Activated CD4-positive, alpha-beta T cell treated with anti-CD3 and anti-CD28 coated beads for 36 hours (primary cell): ENCODE measurements around the gene LRRC38. TPM values are rescaled to one million over a fixed set of nuclear protein-coding genes. Genes with fewer than 3 reads are reported as not detected.

ENCODE experiments used
- ATAC-seq: fragments of 200-7000 bp; cut with Tn5 transposase; one replicate; pipeline ENCODE4 v1.10.0; 2021; ENCODE audit warnings: mild to moderate bottlenecking, moderate library complexity
- CTCF ChIA-PET: fragments of 350-600 bp; sonication (Branson Sonifier 250); formaldehyde crosslinking; loops from one replicate; lab custom pipeline; 2021; ENCODE audit warnings: antibody characterized with exemption; lab: Charles Lee
- POLR2A ChIA-PET: fragments of 350-600 bp; sonication (Branson Sonifier 250); formaldehyde crosslinking; loops from one replicate; lab custom pipeline; 2021; ENCODE audit warnings: antibody characterized with exemption, inconsistent platforms; lab: Charles Lee
- DNase-seq: peaks from one replicate; pipeline ENCODE4 v3.0.0-alpha.2; 2020
- H3K27ac Mint-ChIP-seq: one replicate; pipeline ENCODE4 v1.8.0; 2021; ENCODE audit warnings: mixed read lengths
- H3K27me3 Mint-ChIP-seq: one replicate; pipeline ENCODE4 v1.8.0; 2021; ENCODE audit warnings: mixed read lengths
- H3K36me3 Mint-ChIP-seq: one replicate; pipeline ENCODE4 v1.8.0; 2021; ENCODE audit warnings: low read depth, mixed read lengths
- H3K4me1 Mint-ChIP-seq: one replicate; pipeline ENCODE4 v1.8.0; 2021; ENCODE audit warnings: mixed read lengths
- H3K4me3 Mint-ChIP-seq: one replicate; pipeline ENCODE4 v1.8.0; 2021; ENCODE audit warnings: mild to moderate bottlenecking, moderate library complexity, mixed read lengths
- H3K9me3 Mint-ChIP-seq: one replicate; pipeline ENCODE4 v1.8.0; 2021; ENCODE audit warnings: low read depth, mixed read lengths
- intact Hi-C, 2 experiments: fragments of 100-400 bp; cut with DNase I in 1 of 2; cut with micrococcal nuclease in 1 of 2; formaldehyde crosslinking; loops; one replicate each; pipeline versions ENCODE4 v1.14.2 to v1.15.1; 2022 to 2024; cut with DNase I, micrococcal nuclease
- total RNA-seq, 2 experiments: library from RNA; stranded (reverse); gene quantifications; one replicate each; pipeline ENCODE4 v1.2.3, GENCODE V29; 2021

LRRC38 gene
- total RNA-seq, 2 experiments from 2014 or later = not detected

GRCh38 chr1:13516606-13517005, 2.8 kb upstream of the LRRC38 start:
- peaks cover 41% of the 10 kb centered on the region for H3K27me3 Mint-ChIP-seq
- intact Hi-C loops = loop anchor here in 1 of 2 experiments (10.0 kb wide), 1 partner anchor 448 kb away; no protein-coding TSS in a partner anchor
- CTCF ChIA-PET = interaction anchor here (0.6 kb wide), 1 partner anchor 58 kb away, joined by 3 read pairs; no protein-coding TSS in a partner anchor
- no peak overlapping the region for H3K27ac Mint-ChIP-seq
- POLR2A ChIA-PET = no interaction called here
- DNase-seq = no peak
- H3K4me3 Mint-ChIP-seq = no peak overlapping the region
- H3K9me3 Mint-ChIP-seq = no peaks in the 10 kb centered on the region
- ATAC-seq = no peak
- no peaks in the 10 kb centered on the region for H3K4me1 Mint-ChIP-seq
- H3K36me3 Mint-ChIP-seq = no peaks in the 10 kb centered on the region

- CTCF ChIA-PET = no interaction called here
- H3K4me1 Mint-ChIP-seq = no peaks in the 10 kb centered on the region
- H3K27me3 Mint-ChIP-seq = peaks cover 46% of the 10 kb centered on the region
- intact Hi-C loops = loop anchor here in 1 of 2 experiments (10.0 kb wide), 1 partner anchor 450 kb away; no protein-coding TSS in a partner anchor
- DNase-seq (no peak), ATAC-seq (no peak)
- POLR2A ChIA-PET = no interaction called here
- no peak overlapping the region for H3K27ac Mint-ChIP-seq
- H3K36me3 Mint-ChIP-seq = no peaks in the 10 kb centered on the region
- H3K9me3 Mint-ChIP-seq = no peaks in the 10 kb centered on the region
- no peak overlapping the region for H3K4me3 Mint-ChIP-seq
These were observed 1.0 kb upstream of the LRRC38 start for GRCh38 chr1:13514821-13515220.

GRCh38 chr1:13513063-13513894, 524 bp downstream of the LRRC38 start:
- ATAC-seq (no peak), DNase-seq (no peak)
- H3K27me3 Mint-ChIP-seq = peaks cover 41% of the 10 kb centered on the region
- intact Hi-C loops = loop anchor here in 1 of 2 experiments (10.0 kb wide), 1 partner anchor 452 kb away; no protein-coding TSS in a partner anchor
- H3K4me1 Mint-ChIP-seq = no peaks in the 10 kb centered on the region
- ChIA-PET CTCF (no interaction called here), POLR2A (no interaction called here)
- no peaks in the 10 kb centered on the region for H3K9me3 Mint-ChIP-seq
- H3K4me3 Mint-ChIP-seq = no peak overlapping the region
- H3K36me3 Mint-ChIP-seq = no peaks in the 10 kb centered on the region
- no peak overlapping the region for H3K27ac Mint-ChIP-seq

- H3K4me3 Mint-ChIP-seq = no peak overlapping the region
- peaks cover 34% of the 10 kb centered on the region for H3K27me3 Mint-ChIP-seq
- no peak for ATAC-seq
- H3K27ac Mint-ChIP-seq = no peak overlapping the region
- ChIA-PET CTCF (no interaction called here), POLR2A (no interaction called here)
- DNase-seq = no peak
- no peaks in the 10 kb centered on the region for H3K4me1 Mint-ChIP-seq
- no peaks in the 10 kb centered on the region for H3K36me3 Mint-ChIP-seq
- intact Hi-C loops = loop anchor here in 1 of 2 experiments (10.0 kb wide), 1 partner anchor 452 kb away; no protein-coding TSS in a partner anchor
- no peaks in the 10 kb centered on the region for H3K9me3 Mint-ChIP-seq
These were observed 1.3 kb downstream of the LRRC38 start for GRCh38 chr1:13512472-13512871.

GRCh38 chr1:13510499-13510898, 3.3 kb downstream of the LRRC38 start:
- ChIA-PET CTCF (no interaction called here), POLR2A (no interaction called here)
- peaks cover 27% of the 10 kb centered on the region for H3K27me3 Mint-ChIP-seq
- H3K36me3 Mint-ChIP-seq = no peaks in the 10 kb centered on the region
- H3K4me3 Mint-ChIP-seq = no peak overlapping the region
- no peaks in the 10 kb centered on the region for H3K4me1 Mint-ChIP-seq
- no peak overlapping the region for H3K27ac Mint-ChIP-seq
- intact Hi-C loops = loop anchor here in 1 of 2 experiments (10.0 kb wide), 1 partner anchor 454 kb away; no protein-coding TSS in a partner anchor
- DNase-seq (no peak), ATAC-seq (no peak)
- H3K9me3 Mint-ChIP-seq = no peaks in the 10 kb centered on the region

GRCh38 chr1:13507075-13507474, 6.7 kb downstream of the LRRC38 start:
- ChIA-PET CTCF (no interaction called here), POLR2A (no interaction called here)
- no peak overlapping the region for H3K27ac Mint-ChIP-seq
- H3K9me3 Mint-ChIP-seq = no peaks in the 10 kb centered on the region
- intact Hi-C loops = no loop called here
- no peak overlapping the region for H3K4me3 Mint-ChIP-seq
- no peak for ATAC-seq
- peaks cover 21% of the 10 kb centered on the region for H3K27me3 Mint-ChIP-seq
- no peaks in the 10 kb centered on the region for H3K36me3 Mint-ChIP-seq
- H3K4me1 Mint-ChIP-seq = no peaks in the 10 kb centered on the region
- DNase-seq = no peak

GRCh38 chr1:13505020-13505419, 8.8 kb downstream of the LRRC38 start:
- no peaks in the 10 kb centered on the region for H3K4me1 Mint-ChIP-seq
- H3K27ac Mint-ChIP-seq = no peak overlapping the region
- CTCF ChIA-PET = no interaction called here
- peaks cover 17% of the 10 kb centered on the region for H3K27me3 Mint-ChIP-seq
- no peaks in the 10 kb centered on the region for H3K36me3 Mint-ChIP-seq
- POLR2A ChIA-PET = no interaction called here
- H3K9me3 Mint-ChIP-seq = no peaks in the 10 kb centered on the region
- no peak overlapping the region for H3K4me3 Mint-ChIP-seq
- DNase-seq (no peak), ATAC-seq (no peak)
- intact Hi-C loops = no loop called here

GRCh38 chr1:13500806-13501205, 13.0 kb downstream of the LRRC38 start:
- Mint-ChIP-seq H3K4me3 (no peak overlapping the region), H3K27ac (no peak overlapping the region), H3K27me3 (peaks cover 13% of the 10 kb centered on the region), H3K4me1 (no peaks in the 10 kb centered on the region), H3K36me3 (no peaks in the 10 kb centered on the region), H3K9me3 (no peaks in the 10 kb centered on the region)
- ChIA-PET CTCF (no interaction called here), POLR2A (no interaction called here)
- ATAC-seq (no peak), DNase-seq (no peak)
- intact Hi-C loops = no loop called here

- no peak for DNase-seq
- no peak for ATAC-seq
- Mint-ChIP-seq H3K27ac (no peak overlapping the region), H3K36me3 (no peaks in the 10 kb centered on the region), H3K4me1 (no peaks in the 10 kb centered on the region), H3K27me3 (peaks cover 15% of the 10 kb centered on the region), H3K4me3 (no peak overlapping the region), H3K9me3 (no peaks in the 10 kb centered on the region)
- POLR2A ChIA-PET = no interaction called here
- intact Hi-C loops = no loop called here
- CTCF ChIA-PET = no interaction called here
These were observed 14.4 kb downstream of the LRRC38 start for GRCh38 chr1:13499422-13499821.

- ChIA-PET POLR2A (no interaction called here), CTCF (interaction anchor here (0.5 kb wide), 1 partner anchor 34 kb away, joined by 3 read pairs; no protein-coding TSS in a partner anchor)
- Mint-ChIP-seq H3K9me3 (no peaks in the 10 kb centered on the region), H3K4me1 (no peaks in the 10 kb centered on the region), H3K27me3 (peaks cover 11% of the 10 kb centered on the region), H3K36me3 (no peaks in the 10 kb centered on the region), H3K27ac (no peak overlapping the region), H3K4me3 (no peak overlapping the region)
- ATAC-seq (no peak), DNase-seq (no peak)
- intact Hi-C loops = no loop called here
These were observed 15.2 kb downstream of the LRRC38 start for GRCh38 chr1:13498553-13498952.

- DNase-seq = no peak
- H3K27me3 Mint-ChIP-seq = peaks cover 4% of the 10 kb centered on the region
- no peaks in the 10 kb centered on the region for H3K4me1 Mint-ChIP-seq
- no peak for ATAC-seq
- no peak overlapping the region for H3K4me3 Mint-ChIP-seq
- intact Hi-C loops = no loop called here
- ChIA-PET POLR2A (no interaction called here), CTCF (no interaction called here)
- no peak overlapping the region for H3K27ac Mint-ChIP-seq
- no peaks in the 10 kb centered on the region for H3K9me3 Mint-ChIP-seq
- H3K36me3 Mint-ChIP-seq = no peaks in the 10 kb centered on the region
These were observed 18.6 kb downstream of the LRRC38 start for GRCh38 chr1:13495186-13495585.

GRCh38 chr1:13494712-13495111, 19.1 kb downstream of the LRRC38 start:
- CTCF ChIA-PET = interaction anchor here (0.6 kb wide), 1 partner anchor 11 kb away, joined by 3 read pairs; no protein-coding TSS in a partner anchor
- Mint-ChIP-seq H3K36me3 (no peaks in the 10 kb centered on the region), H3K27me3 (peaks cover 4% of the 10 kb centered on the region), H3K4me1 (no peaks in the 10 kb centered on the region), H3K9me3 (no peaks in the 10 kb centered on the region), H3K4me3 (no peak overlapping the region), H3K27ac (no peak overlapping the region)
- POLR2A ChIA-PET = no interaction called here
- ATAC-seq (no peak), DNase-seq (no peak)
- intact Hi-C loops = no loop called here
